ENCODE results near the gene SLC5A1. TPM values are rescaled to one million over a fixed set of nuclear protein-coding genes. Genes with fewer than 3 reads are reported as not detected.

The SLC5A1 gene
- total and polyA plus RNA-seq, 9 of the 15 experiments (the other 6 are each of a cell fraction or from before 2014, with no cell fraction given): not detected

- FAIRE-seq: no peak
- Histone ChIP-seq H3K4me1 (replicated peaks in 1 of 2; ENCODE audit: control insufficient read depth in 2 of 2, insufficient read depth in 2 of 2, low read length in 2 of 2) (no peaks in the 10 kb centered on the region), H3K27ac (ENCODE audit: extremely low read depth, low read depth, low read length) (no peak overlapping the region), H3K79me2 (ENCODE audit: control insufficient read depth, insufficient read depth, low read length) (no peaks in the 10 kb centered on the region), H3K9me3 (replicated peaks; ENCODE audit: control insufficient read depth, insufficient read depth, low read depth, low read length) (no peaks in the 10 kb centered on the region), H2AFZ (ENCODE audit: low read depth, low read length) (no peak overlapping the region), H3K36me3 (ENCODE audit: control insufficient read depth, insufficient read depth, low read length) (no peaks in the 10 kb centered on the region), H3K4me3 (no peak overlapping the region), H3K27me3 (ENCODE audit: control insufficient read depth in 2 of 2, insufficient read depth in 2 of 2, low read length in 2 of 2) (0 out of 5 replicates have a peak, but pooled peaks cover 0 to 6% of the 10 kb centered on the region in 2 experiments), H4K20me1 (replicated peaks; ENCODE audit: control insufficient read depth, insufficient read depth, low read length) (no peaks in the 10 kb centered on the region), H3K9ac (ENCODE audit: insufficient read depth in 1 of 2, low read depth in 2 of 2, low read length in 2 of 2) (no peak overlapping the region), H3K4me2 (ENCODE audit: insufficient read depth, low read length) (no peak overlapping the region), H3K9me1 (ENCODE audit: control insufficient read depth, insufficient read depth, low read length) (no peaks in the 10 kb centered on the region)
- in situ Hi-C loops (cut with MboI): no loop called here
- TF ChIP-seq CREBBP (IDR thresholded peaks at IDR 0.05; ENCODE audit: low read depth, low read length) (no peak), NR4A1 (CRISPR knock-in tag; IDR thresholded peaks at IDR 0.05) (no peak), NR4A1 (tag; IDR thresholded peaks at IDR 0.05) (no peak), MNT (conservative IDR thresholded peaks at IDR 0.05) (no peak), MTA1 (IDR thresholded peaks at IDR 0.05; ENCODE audit: borderline replicate concordance) (no peak), PTBP1 (IDR thresholded peaks at IDR 0.05; ENCODE audit: low read depth, low read length) (no peak), ARID2 (IDR thresholded peaks at IDR 0.05) (no peak)
- POLR2A ChIA-PET: no interaction called here
- CTCF ChIA-PET (ENCODE audit: low intra/inter-chr PET ratio): no interaction called here
- ATAC-seq: no peak
- 19% methylated on average over 2 of the region's 3 CpGs for whole genome bisulfite sequencing (ENCODE audit: insufficient coverage, low coverage, missing lambda C conversion rate)
- intact Hi-C loops (cut with micrococcal nuclease): no loop called here
- BruUV-seq (replicated peaks): no TSS peak
- no peak for DNase-seq (ENCODE audit: extremely low read depth in 1 of 4, low spot score in 3 of 4)
Observed at GRCh38 chr22:32088084-32088483, 45.0 kb downstream of the SLC5A1 start.

Data from K562 (cell line).